Measurements from ENCODE around the gene MINDY4. TPM values are rescaled to one million over a fixed set of nuclear protein-coding genes. Genes with fewer than 3 reads are reported as not detected.

The MINDY4 gene
- total RNA-seq, 1 donor from 2014 or later = 0.40 TPM

DNA sequence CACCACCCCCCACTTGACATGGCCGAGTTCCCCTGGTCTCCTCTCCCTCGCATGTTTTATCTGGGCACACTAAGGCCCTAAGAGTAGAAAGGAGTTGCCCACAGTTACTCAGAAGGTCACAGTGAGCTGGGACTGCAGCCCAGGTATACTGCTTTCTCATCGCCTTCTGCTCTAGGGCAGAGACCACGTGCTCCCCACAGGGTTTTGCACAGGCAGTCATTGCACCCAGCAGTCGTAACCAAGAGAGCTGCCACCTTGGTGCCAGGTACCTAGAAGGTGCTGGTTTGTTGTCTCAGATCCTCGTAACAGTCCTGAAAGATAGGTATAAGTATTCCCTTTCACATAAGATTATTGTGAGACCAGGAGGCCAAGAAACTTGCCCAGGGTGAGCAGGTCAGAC is 1.8 kb downstream of the MINDY4 start:
- no peak for DNase-seq (ENCODE audit: low read depth in 2 of 2)

DNA sequence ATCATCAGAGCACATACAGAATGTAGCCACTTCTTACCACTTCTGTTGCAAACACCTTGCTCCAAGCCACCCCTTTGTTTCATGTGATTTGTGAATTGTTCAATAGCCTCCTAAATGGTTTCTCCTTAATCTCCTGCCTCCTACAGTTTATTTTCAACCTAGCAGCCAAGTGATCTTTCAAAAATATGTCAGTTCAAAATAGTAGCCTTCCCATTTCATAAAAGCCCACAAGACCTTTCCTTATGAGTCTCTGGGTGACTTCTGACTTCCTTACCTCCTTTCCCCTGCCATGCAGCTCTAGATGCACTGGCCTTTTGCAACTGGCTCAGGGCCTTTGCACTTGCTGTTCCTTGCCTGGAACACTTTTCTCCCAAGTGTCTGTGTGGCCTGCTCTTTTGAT is 4.8 kb downstream of the MINDY4 start:
- no peak for DNase-seq (ENCODE audit: low read depth in 2 of 2)

GRCh38 chr7:30776971-30777370 is 5.8 kb downstream of the MINDY4 start:
- no peak for DNase-seq (ENCODE audit: low read depth in 2 of 2)

DNA sequence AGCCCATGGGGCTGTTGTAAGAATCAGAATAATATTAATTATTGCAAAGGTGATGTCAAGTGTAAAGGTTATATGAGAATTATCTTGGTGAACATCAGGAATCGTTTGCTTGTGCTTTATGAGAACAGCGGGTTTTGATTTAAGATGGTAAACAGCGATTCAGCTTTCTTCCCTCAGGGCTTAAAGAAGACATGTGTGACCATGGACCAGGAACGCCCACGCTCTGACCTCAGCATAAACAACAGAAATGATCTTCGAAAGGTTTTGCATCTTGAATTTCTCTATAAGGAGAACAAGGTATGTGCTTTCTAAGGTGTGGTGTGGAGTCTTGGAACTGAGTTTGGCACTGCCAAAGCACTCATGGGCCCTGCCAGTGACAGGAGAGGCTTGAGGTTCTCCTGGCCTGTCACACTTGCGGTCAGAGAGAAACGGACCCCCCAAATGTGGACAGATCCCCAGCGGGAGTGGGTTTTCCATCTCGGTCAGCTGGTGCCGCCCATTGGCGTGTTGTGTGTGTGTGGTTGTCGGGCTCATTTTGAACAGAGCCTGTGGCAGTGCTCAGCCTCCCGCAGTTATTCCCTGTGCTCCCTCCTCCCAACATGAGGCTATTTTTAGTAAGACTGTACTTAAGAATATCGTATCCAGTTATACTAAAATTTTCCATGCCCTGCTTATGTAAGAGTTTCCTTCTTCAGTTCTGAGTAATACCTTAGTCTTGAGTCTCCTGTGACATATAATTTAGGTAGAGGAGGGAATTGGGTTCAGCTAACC is 7.2 kb downstream of the MINDY4 start:
- no peak for DNase-seq (ENCODE audit: low read depth in 2 of 2)

DNA sequence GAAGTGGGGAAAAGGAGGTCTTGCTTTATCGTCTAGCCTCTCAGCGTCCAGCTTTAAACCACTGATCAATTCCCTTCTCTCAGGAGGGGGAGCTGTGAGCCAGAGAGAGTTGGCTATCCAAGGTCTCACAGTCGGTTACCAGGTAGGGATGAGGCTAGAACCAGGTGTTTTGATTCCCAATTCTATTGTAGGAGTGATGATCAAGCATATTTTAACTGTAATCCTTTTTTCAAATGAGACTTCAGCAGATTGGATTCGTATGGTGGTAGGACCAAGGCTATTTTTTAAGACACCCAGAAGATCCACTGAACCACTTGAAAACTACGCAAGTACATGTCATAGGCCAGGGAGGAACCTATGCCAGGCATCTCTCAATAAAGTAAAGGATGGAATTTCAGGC is 8.4 kb downstream of the MINDY4 start:
- no peak for DNase-seq (ENCODE audit: low read depth in 2 of 2)

DNA sequence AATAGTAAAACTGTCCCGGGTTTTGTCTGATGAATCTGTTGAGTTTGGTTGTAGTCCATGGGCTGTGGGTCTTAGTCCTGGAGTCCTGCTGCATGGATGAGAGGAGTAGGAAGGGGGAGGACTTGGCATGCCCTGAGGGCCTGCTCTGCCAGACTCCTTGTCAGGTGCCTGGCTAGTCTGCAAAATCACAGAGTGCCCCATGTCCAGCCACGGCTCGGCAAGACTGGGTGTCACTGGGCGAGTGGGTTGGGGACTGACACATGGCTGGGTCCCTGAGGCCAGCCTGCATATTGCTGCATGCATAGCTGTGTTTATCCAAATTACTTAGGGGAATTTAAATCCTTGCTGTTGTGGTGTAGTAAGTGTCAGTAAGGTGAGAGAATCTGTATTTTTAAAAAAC is 9.7 kb downstream of the MINDY4 start:
- no peak for DNase-seq (ENCODE audit: low read depth in 2 of 2)

- DNase-seq (ENCODE audit: low read depth in 2 of 2) = no peak
These were observed 11.5 kb downstream of the MINDY4 start for GRCh38 chr7:30782690-30783089.

- no peak for DNase-seq (ENCODE audit: low read depth in 2 of 2)
These were observed 14.6 kb downstream of the MINDY4 start for GRCh38 chr7:30785786-30786185.

- DNase-seq (ENCODE audit: low read depth in 2 of 2) = no peak
These were observed 16.3 kb downstream of the MINDY4 start for GRCh38 chr7:30787486-30787885.

DNA sequence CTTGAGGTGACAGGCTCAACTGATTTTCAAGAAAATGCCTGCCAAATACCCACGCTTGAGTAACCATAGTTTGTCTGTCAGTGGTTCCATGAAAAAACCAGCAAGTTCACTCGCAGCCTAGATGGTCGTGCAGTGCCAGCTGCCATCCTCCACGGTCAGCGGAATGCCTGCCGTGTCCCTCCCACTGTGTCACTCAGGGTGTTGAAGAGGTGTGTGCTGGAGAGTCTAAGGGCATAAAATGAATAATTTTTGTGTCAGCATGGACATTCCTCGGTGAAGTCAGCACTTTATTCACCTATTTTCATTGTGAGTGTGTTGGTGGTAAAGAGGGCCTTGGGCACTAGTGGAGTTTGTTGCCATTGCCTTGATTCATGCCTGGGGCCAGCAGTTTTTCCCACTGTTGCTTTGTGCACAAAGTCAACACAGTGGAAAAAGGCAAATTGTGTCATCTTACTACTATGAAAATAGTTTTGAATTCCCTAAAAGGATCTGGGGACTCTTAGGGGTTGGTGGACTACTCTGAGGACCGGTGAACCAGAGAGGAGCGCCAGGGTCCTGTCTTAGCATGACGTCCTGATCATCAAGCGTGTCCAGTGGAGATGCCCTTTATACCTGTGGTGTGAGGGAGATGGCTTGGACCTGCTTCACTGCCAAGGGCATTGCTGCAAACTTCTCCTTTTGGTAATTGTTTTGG is 17.6 kb downstream of the MINDY4 start:
- DNase-seq (ENCODE audit: low read depth in 2 of 2) = no peak

GRCh38 chr7:30789334-30789711 is 18.1 kb downstream of the MINDY4 start:
- DNase-seq (ENCODE audit: low read depth in 2 of 2) = peak in 1 of 2 donors; percentile 90

DNA sequence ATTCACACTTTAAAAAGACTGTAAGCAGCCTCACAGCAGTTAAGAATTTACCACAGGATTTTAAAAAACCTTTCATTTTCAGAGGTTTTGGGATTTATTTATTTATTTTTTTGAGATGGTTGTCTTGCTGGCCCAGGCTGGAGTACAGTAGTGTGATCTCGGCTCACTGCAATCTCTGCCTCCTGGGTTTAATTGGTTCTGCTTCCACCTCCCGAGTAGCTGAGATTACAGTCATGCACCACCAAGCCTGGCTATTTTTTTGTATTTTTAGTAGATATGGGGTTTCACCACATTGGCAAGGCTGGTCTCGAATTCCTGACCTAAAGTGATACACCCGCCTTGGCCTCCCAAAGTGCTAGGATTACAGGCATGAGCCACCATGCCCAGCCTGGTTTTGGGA is 19.1 kb downstream of the MINDY4 start:
- no peak for DNase-seq (ENCODE audit: low read depth in 2 of 2)

DNA sequence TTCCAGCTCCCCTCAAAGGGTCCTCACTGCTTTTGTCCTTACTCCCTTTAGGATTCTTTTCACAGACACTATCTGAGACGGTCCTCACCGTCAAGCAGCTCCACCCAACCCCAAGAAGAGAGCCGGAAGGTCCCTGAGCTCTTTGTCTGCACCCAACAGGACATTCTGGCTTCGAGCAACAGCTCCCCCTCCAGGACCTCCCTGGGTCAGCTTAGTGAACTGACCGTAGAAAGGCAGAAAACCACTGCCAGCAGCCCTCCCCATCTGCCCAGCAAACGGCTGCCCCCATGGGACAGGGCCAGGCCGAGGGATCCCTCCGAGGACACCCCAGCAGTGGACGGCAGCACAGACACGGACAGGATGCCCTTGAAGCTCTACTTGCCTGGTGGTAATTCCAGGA is 19.9 kb downstream of the MINDY4 start:
- no peak for DNase-seq (ENCODE audit: low read depth in 2 of 2)

DNA sequence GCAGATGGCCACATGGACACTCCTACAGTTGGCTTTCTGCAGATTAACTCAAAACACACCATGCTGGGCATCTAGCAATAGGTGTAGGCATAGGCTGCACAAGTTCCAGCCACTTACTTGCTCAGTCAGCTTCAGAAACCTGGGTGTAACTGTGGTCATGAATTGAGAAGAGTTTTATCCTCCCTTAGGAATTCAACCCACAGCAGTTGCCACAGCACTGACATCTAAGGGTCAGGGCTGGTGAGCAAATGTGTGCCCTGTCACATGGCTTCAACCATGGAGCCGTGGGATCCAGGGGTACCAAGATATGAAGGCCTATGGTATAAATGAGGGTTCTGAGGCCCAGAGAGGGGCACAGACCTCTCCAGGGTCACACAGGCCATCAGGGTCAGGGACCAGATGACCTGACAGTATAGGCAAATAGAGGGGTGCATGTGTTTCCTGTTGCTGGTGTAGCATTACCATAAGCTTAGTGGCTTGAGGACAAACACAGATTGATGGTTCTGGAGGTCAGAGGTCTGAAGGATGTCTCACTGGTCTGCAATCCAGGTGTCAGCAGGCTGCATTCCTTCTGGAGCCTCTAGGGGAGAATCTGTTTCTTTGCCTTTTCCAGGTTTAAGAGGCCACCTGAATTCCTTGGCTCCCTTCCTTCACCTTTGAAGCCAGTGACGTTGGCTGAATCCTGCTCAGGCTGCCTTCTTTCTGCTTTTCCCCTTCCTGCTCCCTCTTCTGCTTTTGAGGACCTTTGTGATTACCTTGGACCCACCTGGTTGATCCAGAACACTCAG is 24.1 kb downstream of the MINDY4 start:
- DNase-seq (ENCODE audit: low read depth in 2 of 2) = no peak

- DNase-seq (ENCODE audit: low read depth in 2 of 2) = peak; percentile 28 to 61
These were observed 25.1 kb downstream of the MINDY4 start for GRCh38 chr7:30796105-30796869.

DNA sequence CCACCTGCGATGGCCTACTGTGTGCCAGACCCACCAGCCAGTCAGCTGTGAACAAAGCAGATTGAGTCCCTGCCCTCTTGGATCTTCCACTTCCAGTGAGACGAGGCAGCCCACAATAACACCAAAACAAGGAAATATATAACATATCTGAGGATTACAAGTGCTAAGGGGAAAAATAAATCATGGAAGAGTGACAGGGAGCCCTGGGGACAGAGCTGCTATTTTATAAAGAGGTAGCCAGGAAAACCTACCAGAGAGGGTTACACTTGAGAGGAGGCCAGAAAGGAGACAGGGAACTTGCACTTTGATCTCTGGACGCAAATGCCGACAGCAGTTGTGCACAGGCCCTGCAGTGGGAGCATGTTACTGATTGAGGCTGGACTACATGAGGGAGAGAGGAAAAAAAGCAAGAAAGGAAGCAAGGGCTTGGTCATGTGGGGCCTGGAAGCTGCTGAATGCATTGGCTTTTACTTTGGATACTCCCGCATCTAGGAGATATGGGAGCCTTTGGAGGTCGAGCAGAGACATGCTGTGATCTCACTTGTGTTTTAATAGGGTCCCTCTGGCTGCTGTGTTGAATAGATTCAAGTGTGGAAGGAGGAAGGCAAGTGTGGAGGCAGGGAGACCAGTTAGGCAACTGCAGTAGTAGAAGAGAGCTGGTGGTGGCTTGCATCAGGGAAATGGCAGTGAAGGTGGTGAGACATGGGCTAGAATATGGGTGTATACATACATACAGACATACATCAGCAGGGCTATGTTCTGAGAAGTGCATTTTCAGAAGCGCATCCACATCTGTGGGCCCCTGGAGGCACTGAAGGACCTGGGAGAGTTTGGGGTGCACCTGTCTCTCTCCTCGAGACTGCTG is 26.2 kb downstream of the MINDY4 start:
- no peak for DNase-seq (ENCODE audit: low read depth in 2 of 2)

GRCh38 chr7:30799206-30799975 is 28.2 kb downstream of the MINDY4 start:
- DNase-seq (ENCODE audit: low read depth in 2 of 2) = peak in 1 of 2 donors; percentile 82

DNA sequence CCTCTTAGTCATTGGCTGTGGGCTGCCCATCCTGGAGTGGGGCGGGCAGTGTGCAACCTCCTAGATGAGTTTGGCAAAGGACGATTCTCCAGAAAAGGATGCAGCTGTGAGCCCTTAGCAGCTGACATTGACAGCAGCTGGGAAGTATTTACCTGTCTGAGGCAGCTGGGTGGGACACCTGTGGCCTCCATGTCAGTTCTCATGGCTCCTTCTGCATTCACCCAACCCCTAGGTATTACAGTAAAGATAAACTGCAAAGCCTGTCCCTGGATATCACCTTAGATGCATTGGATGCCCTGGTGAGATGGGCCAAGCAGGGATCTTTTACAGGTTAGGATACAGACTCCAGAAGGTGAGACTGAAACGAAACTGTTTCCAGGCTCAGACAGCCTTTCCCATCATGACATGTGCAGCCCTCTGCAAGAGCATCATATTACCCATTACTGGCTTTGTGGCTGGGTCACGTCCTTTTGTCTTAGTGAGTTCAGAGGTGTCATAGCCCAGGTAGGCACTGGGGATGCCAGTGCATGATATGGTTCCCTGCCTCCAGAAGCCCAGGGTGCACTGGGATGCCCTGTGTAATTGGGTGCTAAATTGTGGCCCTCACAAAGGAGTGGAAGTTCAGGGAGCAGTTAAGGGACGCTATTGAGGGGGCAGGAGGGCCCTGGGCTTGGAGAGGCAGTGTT is 28.9 kb downstream of the MINDY4 start:
- no peak for DNase-seq (ENCODE audit: low read depth in 2 of 2)

GRCh38 chr7:30800785-30801252 is 29.6 kb downstream of the MINDY4 start:
- peak; percentile 83 to 86 for DNase-seq (ENCODE audit: low read depth in 2 of 2)

Data from lung microvascular endothelial cell (primary cell).